Stomach (tissue), 4 donors: ENCODE measurements around the gene SYCE3.

Experiments used
- CTCF ChIP-seq, 7 experiments: fragments of 450-650 bp in 4 of 7; fragments of 200-600 bp in 3 of 7; sonication (generic) in 3 of 7; IDR thresholded peaks; one replicate each; pipeline ENCODE4 v1.5.1; 2016 to 2019; ENCODE audit warnings: antibody characterized with exemption in 7 of 7, control low read depth in 2 of 7, mild to moderate bottlenecking in 1 of 7
- POLR2A ChIP-seq, 4 donors: fragments of 450-650 bp; IDR thresholded peaks; one replicate each; pipeline ENCODE4 v1.6.1; 2016; ENCODE audit warnings: antibody characterized with exemption in 4 of 4, control low read depth in 2 of 4, mild to moderate bottlenecking in 1 of 4, moderate library complexity in 1 of 4

DNA sequence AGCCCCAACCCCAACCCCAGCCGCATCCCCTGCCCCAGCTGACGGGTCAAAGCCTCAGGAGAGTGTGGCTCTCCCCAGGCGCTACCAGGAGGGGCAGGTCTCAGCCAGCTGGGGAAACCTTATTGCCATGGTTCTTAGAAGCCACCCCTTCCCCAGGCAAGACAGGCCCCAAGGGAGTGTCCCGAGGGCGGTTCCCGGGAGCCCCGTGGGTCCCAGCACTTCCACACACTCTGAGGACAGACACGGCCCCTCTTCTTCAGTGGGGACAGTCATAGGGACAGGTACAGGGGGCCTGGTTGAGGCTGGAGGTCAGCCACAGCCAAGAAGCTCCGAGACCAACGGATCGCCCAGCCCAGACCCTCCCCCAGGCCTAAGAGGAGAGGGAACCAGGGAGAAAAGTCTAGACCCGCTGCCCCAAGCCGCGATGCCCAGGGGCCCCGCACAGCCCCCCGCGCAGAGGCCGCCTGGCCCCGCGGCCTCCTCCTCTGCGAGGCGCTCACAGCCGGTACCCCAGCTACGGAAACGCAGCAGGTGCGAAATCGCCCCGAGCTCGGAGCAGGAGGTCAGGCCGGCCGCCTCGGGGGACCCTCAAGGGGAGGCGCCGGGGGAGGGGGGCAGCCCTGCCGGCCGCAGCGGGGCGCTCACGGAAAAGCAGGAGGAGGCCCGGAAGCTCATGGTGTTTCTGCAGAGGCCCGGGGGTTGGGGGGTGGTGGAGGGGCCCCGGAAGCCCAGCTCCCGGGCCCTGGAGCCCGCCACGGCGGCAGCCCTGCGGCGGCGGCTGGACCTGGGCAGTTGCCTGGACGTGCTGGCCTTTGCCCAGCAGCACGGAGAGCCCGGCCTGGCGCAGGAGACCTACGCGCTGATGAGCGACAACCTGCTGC, 14.4 kb downstream of the SYCE3 start:
- TF ChIP-seq CTCF (IDR thresholded peaks at IDR 0.05): no peak
- no peak for TF ChIP-seq POLR2A (IDR thresholded peaks at IDR 0.05)
